Endothelial cell (in vitro differentiated cells): ENCODE results near the gene ELP4. TPM values are rescaled to one million over a fixed set of nuclear protein-coding genes. Genes with fewer than 3 reads are reported as not detected.
"Not testable (repeated sequence)": the region's sequence is repeated elsewhere in the genome, so short reads cannot be mapped to it uniquely, and the experiment has no call there.

Experiments
- DNase-seq: peaks from one replicate; pipeline ENCODE4 v3.0.0; 2021; ENCODE audit warnings: low spot score
- H3K27ac Mint-ChIP-seq: one replicate; pipeline ENCODE4 v1.8.0; 2021; ENCODE audit warnings: mixed read lengths, inconsistent platforms; ENCODE audit not compliant: unreplicated experiment
- H3K27me3 Mint-ChIP-seq: one replicate; pipeline ENCODE4 v1.8.0; 2021; ENCODE audit warnings: mild to moderate bottlenecking, moderate library complexity, mixed read lengths, inconsistent platforms; ENCODE audit not compliant: unreplicated experiment
- H3K36me3 Mint-ChIP-seq: one replicate; pipeline ENCODE4 v1.8.0; 2021; ENCODE audit warnings: mild to moderate bottlenecking, low read depth, mixed read lengths, inconsistent platforms; ENCODE audit not compliant: unreplicated experiment
- H3K4me1 Mint-ChIP-seq: one replicate; pipeline ENCODE4 v1.8.0; 2021; ENCODE audit warnings: mild to moderate bottlenecking, mixed read lengths, inconsistent platforms; ENCODE audit not compliant: unreplicated experiment
- H3K4me3 Mint-ChIP-seq: one replicate; pipeline ENCODE4 v1.8.0; 2021; ENCODE audit warnings: mild to moderate bottlenecking, mixed read lengths, inconsistent platforms; ENCODE audit not compliant: unreplicated experiment
- H3K9me3 Mint-ChIP-seq: one replicate; pipeline ENCODE4 v1.8.0; 2021; ENCODE audit warnings: mixed read lengths, inconsistent platforms; ENCODE audit not compliant: unreplicated experiment
- total RNA-seq: library from RNA; stranded (reverse); fragmentation: NEBNext Ultra II Directional; extraction: Animal tissue kit (Norgen Biotek cat#: 25700); gene quantifications from one replicate; pipeline ENCODE4 v1.2.1, GENCODE V29; 2021; ENCODE audit not compliant: unreplicated experiment
- TF ChIP-seq, protein P1 (sequence below): fragments of 200-600 bp; sonication (generic); IDR thresholded peaks from one replicate; pipeline ENCODE4 v1.5.0; 2021; ENCODE audit warnings: antibody characterized with exemption; ENCODE audit not compliant: unreplicated experiment

Gene ELP4
- total RNA-seq, 1 donor from 2014 or later: 9.5 TPM

DNA sequence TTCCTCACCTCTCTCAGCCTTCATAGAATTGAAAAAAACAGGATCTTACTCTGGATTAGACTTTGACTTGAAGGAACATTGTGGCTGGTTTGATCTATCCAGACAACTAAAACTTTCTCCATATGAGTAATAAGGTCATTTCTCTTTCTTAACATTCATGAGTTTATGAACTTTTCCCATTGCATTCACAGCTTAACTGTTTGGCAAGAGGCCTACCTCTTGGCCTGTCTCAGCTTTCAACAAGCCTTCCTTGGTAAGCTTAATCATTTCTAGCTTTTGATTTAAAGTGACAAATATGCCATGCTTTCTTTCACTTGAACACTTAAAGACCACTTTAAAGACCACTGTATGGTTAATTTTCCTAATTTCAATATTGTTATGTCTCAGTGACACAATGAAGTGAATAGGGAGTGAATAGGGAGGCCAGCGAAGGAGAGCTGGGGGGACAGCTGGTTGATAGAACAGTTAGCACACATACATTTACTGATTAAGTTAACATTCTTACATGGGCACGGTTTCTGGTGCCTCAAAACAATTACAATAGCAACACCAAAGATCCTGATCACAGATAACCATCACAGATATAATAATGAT lies 17.1 kb upstream of the ELP4 start:
- no peak overlapping the region for H3K4me3 Mint-ChIP-seq
- TF ChIP-seq, protein P1, sequence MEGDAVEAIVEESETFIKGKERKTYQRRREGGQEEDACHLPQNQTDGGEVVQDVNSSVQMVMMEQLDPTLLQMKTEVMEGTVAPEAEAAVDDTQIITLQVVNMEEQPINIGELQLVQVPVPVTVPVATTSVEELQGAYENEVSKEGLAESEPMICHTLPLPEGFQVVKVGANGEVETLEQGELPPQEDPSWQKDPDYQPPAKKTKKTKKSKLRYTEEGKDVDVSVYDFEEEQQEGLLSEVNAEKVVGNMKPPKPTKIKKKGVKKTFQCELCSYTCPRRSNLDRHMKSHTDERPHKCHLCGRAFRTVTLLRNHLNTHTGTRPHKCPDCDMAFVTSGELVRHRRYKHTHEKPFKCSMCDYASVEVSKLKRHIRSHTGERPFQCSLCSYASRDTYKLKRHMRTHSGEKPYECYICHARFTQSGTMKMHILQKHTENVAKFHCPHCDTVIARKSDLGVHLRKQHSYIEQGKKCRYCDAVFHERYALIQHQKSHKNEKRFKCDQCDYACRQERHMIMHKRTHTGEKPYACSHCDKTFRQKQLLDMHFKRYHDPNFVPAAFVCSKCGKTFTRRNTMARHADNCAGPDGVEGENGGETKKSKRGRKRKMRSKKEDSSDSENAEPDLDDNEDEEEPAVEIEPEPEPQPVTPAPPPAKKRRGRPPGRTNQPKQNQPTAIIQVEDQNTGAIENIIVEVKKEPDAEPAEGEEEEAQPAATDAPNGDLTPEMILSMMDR: no peak
- H3K36me3 Mint-ChIP-seq: peaks cover 12% of the 10 kb centered on the region

DNA sequence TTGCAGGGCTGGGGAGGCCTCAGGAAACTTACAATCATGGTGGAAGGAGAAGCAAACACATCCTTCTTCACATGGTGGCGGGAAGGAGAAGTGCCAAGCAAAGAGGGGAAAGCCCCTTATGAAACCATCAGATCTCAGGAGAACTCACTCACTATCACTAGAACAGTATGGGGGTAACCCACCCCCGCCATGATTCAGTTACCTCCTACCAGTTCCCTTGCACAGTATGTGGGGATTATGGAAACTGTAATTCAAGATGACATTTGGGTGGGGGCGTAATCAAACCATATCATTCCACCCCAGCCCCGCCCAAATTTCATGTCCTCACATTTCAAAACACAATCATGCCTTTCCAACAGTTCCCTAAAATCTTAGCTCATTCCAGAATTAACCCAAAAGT lies 16.3 kb upstream of the ELP4 start:
- Mint-ChIP-seq H3K4me1 (peaks cover 5% of the 10 kb centered on the region), H3K9me3 (no peaks in the 10 kb centered on the region), H3K4me3 (no peak overlapping the region), H3K27me3 (no peaks in the 10 kb centered on the region), H3K36me3 (peaks cover 12% of the 10 kb centered on the region), H3K27ac (no peak overlapping the region)
- no peak for DNase-seq
- TF ChIP-seq, protein P1: no peak

More for the DNA sequence above, 17.1 kb upstream of the ELP4 start:
- no peaks in the 10 kb centered on the region for H3K27me3 Mint-ChIP-seq
- H3K27ac Mint-ChIP-seq: no peak overlapping the region
- no peaks in the 10 kb centered on the region for H3K9me3 Mint-ChIP-seq
- DNase-seq: no peak
- peaks cover 5% of the 10 kb centered on the region for H3K4me1 Mint-ChIP-seq

DNA sequence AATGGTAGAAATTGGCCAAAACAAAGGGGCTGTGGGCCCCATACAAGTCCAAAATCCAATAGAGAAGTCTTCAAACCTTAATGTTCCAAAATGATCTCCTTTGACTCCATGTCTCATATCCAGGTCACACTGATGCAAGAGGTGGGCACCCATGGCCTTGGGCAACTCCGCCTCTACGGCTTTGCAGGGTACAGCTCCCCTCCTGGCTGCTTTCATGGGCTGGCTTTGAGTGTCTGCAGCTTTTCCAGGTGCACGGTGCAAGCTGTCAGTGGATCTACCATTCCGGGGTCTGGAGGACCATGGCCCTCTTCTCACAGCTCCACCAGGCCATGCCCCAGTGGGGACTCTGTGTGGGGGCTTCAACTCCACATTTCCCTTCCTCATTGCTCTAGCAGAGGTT lies 15.8 kb upstream of the ELP4 start:
- peaks cover 12% of the 10 kb centered on the region for H3K36me3 Mint-ChIP-seq
- H3K4me1 Mint-ChIP-seq, DNase-seq, H3K9me3 Mint-ChIP-seq, H3K4me3 Mint-ChIP-seq, H3K27me3 Mint-ChIP-seq, H3K27ac Mint-ChIP-seq: not testable (repeated sequence)

DNA sequence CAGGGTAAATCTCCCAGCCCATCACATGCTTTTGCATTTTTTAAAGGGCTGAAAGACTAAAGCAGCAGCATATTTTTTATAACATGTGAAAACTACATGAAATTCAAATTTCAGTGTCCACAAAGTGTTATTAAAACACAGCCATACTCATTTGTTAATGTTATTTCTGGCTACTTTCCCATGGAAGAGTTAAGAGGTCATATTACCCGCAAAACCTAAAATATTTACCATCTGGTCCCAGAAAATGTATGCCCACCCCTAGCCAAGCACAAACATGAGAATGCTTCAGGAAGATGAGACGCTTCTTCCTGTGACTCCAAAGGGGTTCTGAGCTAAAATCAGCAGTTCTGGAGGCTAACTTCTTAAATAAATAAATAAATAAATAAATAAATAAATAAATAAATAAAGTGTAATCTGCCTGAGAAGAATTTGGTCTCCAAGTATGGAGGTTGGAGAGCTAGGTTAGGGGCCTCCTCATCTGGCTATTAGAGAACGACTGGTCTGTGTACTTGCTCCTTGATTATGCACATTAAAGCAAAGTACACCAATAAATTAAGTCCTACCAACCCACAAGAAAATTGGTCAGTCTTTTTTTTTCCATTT lies 9.9 kb upstream of the ELP4 start:
- no peak for DNase-seq
- no peak overlapping the region for H3K4me3 Mint-ChIP-seq
- peaks cover 4% of the 10 kb centered on the region for H3K4me1 Mint-ChIP-seq
- TF ChIP-seq, protein P1: no peak
- H3K27me3 Mint-ChIP-seq: no peaks in the 10 kb centered on the region
- H3K27ac Mint-ChIP-seq: no peak overlapping the region
- H3K36me3 Mint-ChIP-seq: peaks cover 6% of the 10 kb centered on the region
- H3K9me3 Mint-ChIP-seq: no peaks in the 10 kb centered on the region

DNA sequence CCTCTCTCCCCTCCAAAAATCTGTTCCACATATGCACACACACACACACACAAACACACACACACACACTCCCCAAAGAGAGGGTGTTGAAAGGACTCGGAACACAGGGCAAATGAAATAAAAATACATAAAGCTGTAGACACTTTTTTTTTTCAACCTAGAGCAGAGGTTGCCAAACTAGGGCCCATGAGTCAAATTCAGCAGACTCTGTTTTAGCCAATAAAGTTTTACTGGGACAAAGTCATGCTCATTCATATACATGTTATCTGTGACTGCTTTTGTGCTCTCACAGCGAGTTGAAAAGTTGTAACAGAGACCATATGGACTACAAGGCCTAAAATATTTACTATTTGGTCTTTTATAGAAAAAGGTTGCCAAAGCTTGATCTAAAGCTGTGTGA lies 9.0 kb upstream of the ELP4 start:
- Mint-ChIP-seq H3K9me3 (no peaks in the 10 kb centered on the region), H3K36me3 (no peaks in the 10 kb centered on the region), H3K27ac (no peak overlapping the region), H3K4me3 (no peak overlapping the region), H3K27me3 (no peaks in the 10 kb centered on the region), H3K4me1 (peaks cover 10% of the 10 kb centered on the region)
- TF ChIP-seq, protein P1: no peak
- DNase-seq: no peak
